ENCODE measurements around the gene DDX20.
"Not testable (repeated sequence)": the region's sequence is repeated elsewhere in the genome, so short reads cannot be mapped to it uniquely, and the experiment has no call there.

DDX20 gene

GRCh38 chr1:111734426-111734825, 21.3 kb upstream of the DDX20 start:
- DNase-seq, result no peak

GRCh38 chr1:111734856-111735255, 20.8 kb upstream of the DDX20 start:
- DNase-seq, result no peak

- DNase-seq, result no peak
Observed at GRCh38 chr1:111735321-111735720, 20.4 kb upstream of the DDX20 start.

- DNase-seq, result no peak
Observed at GRCh38 chr1:111735858-111736544, 19.7 kb upstream of the DDX20 start.

GRCh38 chr1:111736548-111737215, 19.0 kb upstream of the DDX20 start:
- no peak for DNase-seq

- no peak for DNase-seq
Observed at GRCh38 chr1:111737216-111738132, 18.2 kb upstream of the DDX20 start.

- no peak for DNase-seq
Observed at GRCh38 chr1:111738133-111738435, 17.6 kb upstream of the DDX20 start.

- no peak for DNase-seq
Observed at GRCh38 chr1:111738436-111739193, 17.1 kb upstream of the DDX20 start.

- peak; percentile 60 for DNase-seq
Observed at GRCh38 chr1:111739194-111739924, 16.3 kb upstream of the DDX20 start, which contains the start of gene INKA2. TSS of gene INKA2 (minus strand) at chr1:111739395. CDS start at chr1:111739242, 153 bp downstream.

GRCh38 chr1:111739925-111740765, 15.6 kb upstream of the DDX20 start:
- no peak for DNase-seq

GRCh38 chr1:111742292-111742691, 13.4 kb upstream of the DDX20 start:
- not testable (repeated sequence) for DNase-seq

GRCh38 chr1:111742938-111743549, 12.7 kb upstream of the DDX20 start:
- no peak for DNase-seq

GRCh38 chr1:111743679-111744101, 12.0 kb upstream of the DDX20 start:
- no peak for DNase-seq

GRCh38 chr1:111745675-111746613, 9.8 kb upstream of the DDX20 start:
- DNase-seq, result no peak

- no peak for DNase-seq
Observed at GRCh38 chr1:111746614-111746999, 9.1 kb upstream of the DDX20 start.

GRCh38 chr1:111747282-111747734, 8.4 kb upstream of the DDX20 start:
- DNase-seq, result peak; percentile 21

GRCh38 chr1:111747947-111748346, 7.8 kb upstream of the DDX20 start:
- no peak for DNase-seq

- no peak for DNase-seq
Observed at GRCh38 chr1:111749628-111750027, 6.1 kb upstream of the DDX20 start.

- no peak for DNase-seq
Observed at GRCh38 chr1:111750856-111751255, 4.8 kb upstream of the DDX20 start.
